ENCODE results near the gene P2RY14. TPM values are rescaled to one million over a fixed set of nuclear protein-coding genes. Genes with fewer than 3 reads are reported as not detected.

Gene P2RY14
- total and polyA plus RNA-seq, 2 of the 13 experiments (the other 11 are each of a cell fraction or from before 2014, with no cell fraction given) = not detected

DNA sequence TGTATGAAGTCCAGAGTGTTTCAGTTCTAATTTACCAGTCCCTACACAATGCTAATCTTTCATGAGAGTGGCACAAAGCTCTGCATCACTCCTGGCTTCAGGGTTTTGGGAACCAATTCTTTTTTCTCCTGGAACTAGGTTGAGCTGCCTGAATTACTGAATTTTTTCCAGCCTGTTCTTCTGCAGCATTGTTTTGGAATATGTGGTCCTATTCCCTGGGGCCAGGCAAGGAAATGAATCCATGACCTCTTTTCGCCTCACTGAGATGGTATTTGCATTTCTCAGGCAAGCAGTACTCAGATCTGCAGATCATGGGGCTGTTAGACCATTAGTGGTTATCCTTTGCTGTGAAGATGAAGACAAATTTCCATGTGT, 49.7 kb downstream of the P2RY14 start:
- Histone ChIP-seq H3K27ac (ENCODE audit: extremely low read length, insufficient read depth, low read length) (no peak overlapping the region), H3K4me3 (replicated peaks in 1 of 3; ENCODE audit: insufficient read depth in 1 of 3, low read depth in 2 of 3, low read length in 3 of 3) (no peak overlapping the region), H3K4me1 (ENCODE audit: insufficient read depth, low read length) (peaks cover 34% of the 10 kb centered on the region), H3K27me3 (ENCODE audit: control insufficient read depth in 1 of 2, insufficient read depth in 2 of 2, low read length in 2 of 2) (no peaks in the 10 kb centered on the region; a peak in 1 of 5 replicates), H3K36me3 (replicated peaks in 1 of 2; ENCODE audit: control insufficient read depth in 1 of 2, insufficient read depth in 2 of 2, low read length in 2 of 2) (no peaks in the 10 kb centered on the region), H2AFZ (ENCODE audit: low read length) (no peak overlapping the region), H3K4me2 (ENCODE audit: low read depth, low read length) (no peak overlapping the region), H3K9me3 (ENCODE audit: low read length) (no peaks in the 10 kb centered on the region), H3K79me2 (ENCODE audit: insufficient read depth, low read length) (no peaks in the 10 kb centered on the region), H4K20me1 (ENCODE audit: insufficient read depth, low read length) (no peaks in the 10 kb centered on the region), H3K9ac (ENCODE audit: insufficient read depth, low read depth, low read length) (no peak overlapping the region)
- BruUV-seq (replicated peaks) = no TSS peak
- intact Hi-C loops (cut with micrococcal nuclease; ENCODE audit: unreplicated experiment) (no loop called here), in situ Hi-C loops (cut with HindIII; ENCODE audit: extremely low pct_ligation_motif_present, low pct_unique_long_range_greater_than_20kb) (loop anchor here (5.0 kb wide), 2 partner anchors 54 to 56 kb away; no protein-coding TSS in a partner anchor)
- ChIA-PET POLR2A (no interaction called here), CTCF (ENCODE audit: low intra/inter-chr PET ratio, low total read pairs) (interaction anchor here (1.7 to 3.2 kb wide), 4 partner anchors 55 to 99 kb away, joined by 5 to 29 read pairs (median 14); no protein-coding TSS in a partner anchor)
- no peak for DNase-seq (ENCODE audit: low spot score)
- no peak; the same call in 2 of the 3 replicates for ATAC-seq
- no peak for FAIRE-seq
- 77% methylated on average over 1 of the region's 1 CpG for WGBS (ENCODE audit: low lambda C conversion rate)
- no peak for TF ChIP-seq ZNF816 (CRISPR knock-in tag; IDR thresholded peaks at IDR 0.05; ENCODE audit: borderline replicate concordance)
- TF ChIP-seq ZNF468 (CRISPR knock-in tag; IDR thresholded peaks at IDR 0.05) = no peak
- no peak for TF ChIP-seq JDP2 (CRISPR knock-in tag; IDR thresholded peaks at IDR 0.05; ENCODE audit: borderline replicate concordance)
- TF ChIP-seq HNRNPLL (IDR thresholded peaks at IDR 0.05; ENCODE audit: low read depth, low read length, poor library complexity, severe bottlenecking) = no peak
- TF ChIP-seq RBAK (CRISPR knock-in tag; IDR thresholded peaks at IDR 0.05) = no peak
- no peak for TF ChIP-seq ZBTB38 (CRISPR knock-in tag; IDR thresholded peaks at IDR 0.05)
- TF ChIP-seq, protein P1, sequence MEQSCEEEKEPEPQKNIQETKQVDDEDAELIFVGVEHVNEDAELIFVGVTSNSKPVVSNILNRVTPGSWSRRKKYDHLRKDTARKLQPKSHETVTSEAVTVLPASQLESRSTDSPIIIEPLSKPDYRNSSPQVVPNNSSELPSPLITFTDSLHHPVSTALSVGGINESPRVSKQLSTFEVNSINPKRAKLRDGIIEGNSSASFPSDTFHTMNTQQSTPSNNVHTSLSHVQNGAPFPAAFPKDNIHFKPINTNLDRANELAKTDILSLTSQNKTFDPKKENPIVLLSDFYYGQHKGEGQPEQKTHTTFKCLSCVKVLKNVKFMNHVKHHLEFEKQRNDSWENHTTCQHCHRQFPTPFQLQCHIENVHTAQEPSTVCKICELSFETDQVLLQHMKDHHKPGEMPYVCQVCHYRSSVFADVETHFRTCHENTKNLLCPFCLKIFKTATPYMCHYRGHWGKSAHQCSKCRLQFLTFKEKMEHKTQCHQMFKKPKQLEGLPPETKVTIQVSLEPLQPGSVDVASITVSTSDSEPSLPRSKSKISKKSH (CRISPR knock-in tag; IDR thresholded peaks at IDR 0.05; ENCODE audit: borderline replicate concordance) = no peak

Measured in HepG2 (cell line).